Mucosa of stomach (tissue), 1 donor: ENCODE results near the gene ATF5.
"Not testable (repeated sequence)": the region's sequence is repeated elsewhere in the genome, so short reads cannot be mapped to it uniquely, and the experiment has no call there.

Experiments
- H3K27me3 ChIP-seq: one replicate; pipeline ENCODE4 v1.7.0; 2013; ENCODE audit warnings: mild to moderate bottlenecking, low read length; ENCODE audit not compliant: control insufficient read depth, insufficient read depth
- H3K36me3 ChIP-seq: one replicate; pipeline ENCODE4 v1.7.0; 2013; ENCODE audit warnings: low read length; ENCODE audit not compliant: control insufficient read depth, insufficient read depth
- H3K4me1 ChIP-seq: one replicate; pipeline ENCODE4 v1.7.0; 2013; ENCODE audit warnings: mild to moderate bottlenecking, low read length; ENCODE audit not compliant: control insufficient read depth, insufficient read depth
- H3K4me3 ChIP-seq: one replicate; pipeline ENCODE4 v1.7.0; 2013; ENCODE audit warnings: low read length
- H3K9ac ChIP-seq: one replicate; pipeline ENCODE4 v1.7.0; 2013; ENCODE audit warnings: mild to moderate bottlenecking, low read length, moderate library complexity
- H3K9me3 ChIP-seq: one replicate; pipeline ENCODE4 v1.7.0; 2013; ENCODE audit warnings: mild to moderate bottlenecking, low read length, moderate library complexity; ENCODE audit not compliant: control insufficient read depth
- donor health status: Pancreatic carcinoma.

The ATF5 gene

DNA sequence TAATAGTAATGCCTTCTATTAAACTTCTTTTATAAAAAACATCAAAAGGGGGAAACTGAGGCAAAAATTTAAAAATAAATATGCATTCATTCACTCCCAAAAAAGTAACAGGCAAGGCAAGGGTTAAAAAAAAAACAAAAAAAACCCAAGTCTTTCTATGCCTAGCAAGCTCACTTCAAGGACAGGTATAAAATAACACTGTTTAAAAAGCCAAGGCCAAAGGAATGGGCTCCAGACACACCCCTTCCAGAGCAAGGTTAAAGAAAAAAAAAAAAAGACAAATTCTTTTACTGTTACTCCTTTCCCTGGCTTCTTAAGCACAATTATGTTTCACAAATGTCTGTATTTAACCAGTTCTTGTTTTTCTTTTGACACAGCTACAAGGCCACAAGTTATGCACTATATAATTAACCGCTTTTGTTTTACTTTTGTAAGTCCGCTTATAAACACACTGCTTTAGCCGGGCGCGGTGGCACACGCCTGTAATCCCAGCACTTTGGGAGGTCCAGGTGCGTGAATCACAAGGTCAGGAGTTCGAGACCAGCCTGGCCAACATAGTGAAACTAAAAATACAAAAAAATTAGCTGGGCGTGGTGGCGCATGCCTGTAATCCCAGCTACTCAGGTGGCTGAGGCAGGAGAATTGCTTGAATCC is 28.4 kb downstream of the ATF5 start:
- Histone ChIP-seq H3K36me3 (no peaks in the 10 kb centered on the region), H3K9ac (no peak overlapping the region)

DNA sequence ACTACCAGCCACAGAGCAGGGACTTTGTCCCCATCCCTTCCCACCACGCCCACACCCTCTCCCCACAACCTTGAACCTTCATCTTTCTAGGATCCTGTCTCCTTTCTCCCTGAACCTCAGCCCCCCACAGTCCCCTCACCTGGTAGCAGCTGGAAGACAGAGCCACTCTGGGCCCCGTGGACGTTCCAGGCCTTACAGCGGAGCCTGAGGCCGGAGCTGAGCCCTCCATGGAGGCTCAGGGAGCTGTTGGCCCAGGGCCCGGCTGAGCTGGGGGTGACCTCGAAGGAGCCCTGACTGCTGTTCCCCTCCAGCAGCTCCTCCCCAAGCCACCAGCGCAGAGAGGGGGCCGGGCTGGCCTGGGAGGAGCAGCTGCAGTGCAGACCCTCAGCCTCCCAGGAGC is 29.1 kb downstream of the ATF5 start:
- not testable (repeated sequence) for H3K4me1 ChIP-seq, H3K4me3 ChIP-seq, H3K9me3 ChIP-seq, H3K9ac ChIP-seq, H3K27me3 ChIP-seq, H3K36me3 ChIP-seq

More for the DNA sequence above, 28.4 kb downstream of the ATF5 start:
- no peaks in the 10 kb centered on the region for H3K27me3 ChIP-seq
- H3K4me1 ChIP-seq: no peaks in the 10 kb centered on the region
- H3K4me3 ChIP-seq: no peak overlapping the region
- H3K9me3 ChIP-seq: no peaks in the 10 kb centered on the region

DNA sequence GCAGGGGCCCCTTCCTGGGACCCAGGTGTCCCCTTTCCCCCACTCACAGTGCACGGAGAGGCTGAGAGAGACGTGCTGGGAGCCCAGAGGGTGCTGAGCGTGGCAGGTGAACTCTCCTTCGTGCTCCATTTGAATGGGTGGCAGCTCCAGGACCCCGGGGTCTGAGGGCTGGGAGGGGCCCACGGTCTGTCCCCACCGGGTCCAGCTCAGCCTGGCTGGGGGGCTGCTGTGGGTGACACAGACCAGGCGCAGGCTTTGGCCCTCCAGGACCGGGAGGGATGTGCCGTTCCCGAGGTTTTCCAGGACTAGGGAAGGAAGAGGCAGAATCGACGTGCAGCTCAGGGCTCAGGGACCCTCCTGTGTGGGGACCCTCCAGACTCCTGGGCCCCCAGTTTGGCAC is 29.6 kb downstream of the ATF5 start:
- not testable (repeated sequence) for H3K36me3 ChIP-seq, H3K27me3 ChIP-seq, H3K4me1 ChIP-seq, H3K9ac ChIP-seq, H3K9me3 ChIP-seq, H3K4me3 ChIP-seq

DNA sequence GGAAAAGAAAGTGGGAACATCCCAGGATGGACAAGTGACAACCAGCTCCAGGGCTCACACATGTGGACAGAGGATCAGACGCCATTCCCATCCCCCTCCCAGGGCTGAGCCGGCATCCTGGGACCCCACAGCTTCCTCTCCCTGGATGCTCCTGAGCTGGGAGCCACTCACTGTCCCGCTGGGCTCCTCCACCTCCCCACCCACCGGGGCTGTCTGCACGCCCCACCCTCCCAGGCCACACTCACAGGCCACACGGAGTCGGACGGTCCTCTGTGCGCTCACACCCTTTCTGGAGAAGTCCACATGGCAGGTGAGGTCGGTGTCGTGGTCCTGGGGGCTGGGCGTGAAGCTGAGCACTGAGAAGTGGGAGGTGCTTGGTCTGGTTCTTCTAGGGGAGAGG is 30.9 kb downstream of the ATF5 start:
- H3K4me1 ChIP-seq, H3K36me3 ChIP-seq, H3K9ac ChIP-seq, H3K27me3 ChIP-seq, H3K4me3 ChIP-seq, H3K9me3 ChIP-seq: not testable (repeated sequence)

DNA sequence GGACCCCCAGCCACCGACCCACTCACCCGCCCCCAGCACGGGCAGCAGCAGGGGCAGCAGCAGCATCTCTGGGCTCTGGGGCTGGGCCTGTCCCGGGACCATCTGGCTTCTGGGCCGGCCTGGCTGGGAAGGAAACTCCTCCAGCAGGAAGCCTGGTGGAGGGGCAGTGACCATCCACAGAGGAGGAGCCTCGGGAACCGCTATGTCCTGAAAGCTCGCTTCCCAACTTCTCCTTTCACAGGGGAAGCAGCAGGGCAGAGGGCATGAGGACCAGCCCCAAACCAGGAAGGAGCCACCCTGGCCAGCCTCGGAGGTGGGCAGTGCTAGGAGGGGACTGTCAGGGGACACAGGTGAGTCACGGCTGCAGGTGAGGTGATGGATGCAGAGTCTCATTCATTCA is 32.0 kb downstream of the ATF5 start, which contains the start of gene SIGLEC11:
Gene SIGLEC11, minus strand, starts transcription at position 193 of the 400 bp plus-strand sequence. Its CDS starts 91 bp downstream, at position 102.
- H3K4me3 ChIP-seq, H3K9ac ChIP-seq, H3K36me3 ChIP-seq, H3K4me1 ChIP-seq, H3K27me3 ChIP-seq, H3K9me3 ChIP-seq: not testable (repeated sequence)

DNA sequence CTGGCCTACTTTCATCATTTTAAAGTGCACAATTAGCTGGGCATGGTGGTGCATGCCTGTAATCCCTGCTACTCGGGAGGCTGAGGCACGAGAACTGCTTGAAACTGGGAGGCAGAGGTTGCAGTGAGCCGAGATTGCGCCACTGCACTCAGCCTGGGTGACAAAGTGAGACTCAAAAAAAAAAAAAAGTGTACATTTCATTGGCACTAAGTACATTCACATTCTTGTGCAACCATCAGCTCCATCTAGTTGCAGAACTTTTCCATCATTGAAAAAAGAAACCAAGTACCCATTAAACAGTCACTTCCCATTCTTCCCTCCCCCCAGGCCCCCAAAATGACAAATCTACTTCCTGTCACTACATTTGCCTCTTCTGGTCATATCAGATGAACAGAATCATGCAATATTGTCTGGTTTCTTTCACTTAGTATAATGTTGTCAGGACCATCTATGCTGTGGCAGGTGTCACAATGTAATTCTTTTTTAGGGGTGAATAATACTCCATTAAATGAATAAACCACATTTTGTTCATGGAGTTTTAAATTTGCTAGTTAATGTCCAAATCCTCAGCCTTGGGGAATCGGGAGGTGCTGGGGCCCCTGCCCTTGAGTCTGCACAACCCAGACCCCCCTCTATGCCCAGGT is 39.4 kb downstream of the ATF5 start:
- no peak overlapping the region for H3K9ac ChIP-seq
- H3K4me3 ChIP-seq: no peak overlapping the region
- H3K4me1 ChIP-seq: no peaks in the 10 kb centered on the region
- no peaks in the 10 kb centered on the region for H3K36me3 ChIP-seq
- no peaks in the 10 kb centered on the region for H3K27me3 ChIP-seq
- no peaks in the 10 kb centered on the region for H3K9me3 ChIP-seq

DNA sequence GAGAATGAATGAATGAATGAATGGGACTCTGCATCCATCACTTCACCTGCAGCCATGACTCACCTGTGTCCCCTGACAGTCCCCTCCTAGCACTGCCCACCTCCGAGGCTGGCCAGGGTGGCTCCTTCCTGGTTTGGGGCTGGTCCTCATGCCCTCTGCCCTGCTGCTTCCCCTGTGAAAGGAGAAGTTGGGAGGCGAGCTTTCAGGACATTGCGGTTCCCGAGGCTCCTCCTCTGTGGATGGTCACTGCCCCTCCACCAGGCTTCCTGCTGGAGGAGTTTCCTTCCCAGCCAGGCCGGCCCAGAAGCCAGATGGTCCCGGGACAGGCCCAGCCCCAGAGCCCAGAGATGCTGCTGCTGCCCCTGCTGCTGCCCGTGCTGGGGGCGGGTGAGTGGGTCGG is 40.4 kb downstream of the ATF5 start:
- H3K4me3 ChIP-seq, H3K4me1 ChIP-seq, H3K9me3 ChIP-seq, H3K9ac ChIP-seq, H3K36me3 ChIP-seq, H3K27me3 ChIP-seq: not testable (repeated sequence)

DNA sequence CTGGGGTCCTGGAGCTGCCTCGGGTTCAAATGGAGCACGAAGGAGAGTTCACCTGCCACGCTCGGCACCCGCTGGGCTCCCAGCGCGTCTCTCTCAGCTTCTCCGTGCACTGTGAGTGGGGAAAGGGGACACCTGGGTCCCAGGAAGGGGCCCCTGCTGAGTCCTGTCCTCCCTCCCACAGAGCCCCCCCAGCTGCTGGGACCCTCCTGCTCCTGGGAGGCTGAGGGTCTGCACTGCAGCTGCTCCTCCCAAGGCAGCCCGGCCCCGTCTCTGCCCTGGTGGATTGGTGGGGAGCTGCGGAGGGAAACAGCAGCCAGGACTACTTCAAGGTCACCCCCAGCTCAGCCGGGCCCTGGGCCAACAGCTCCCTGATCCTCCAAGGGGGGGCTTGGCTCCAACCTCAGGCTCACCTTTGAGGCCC is 43.0 kb downstream of the ATF5 start:
- Histone ChIP-seq H3K9me3 (no peaks in the 10 kb centered on the region), H3K4me1 (no peaks in the 10 kb centered on the region), H3K9ac (no peak overlapping the region), H3K36me3 (no peaks in the 10 kb centered on the region), H3K4me3 (no peak overlapping the region), H3K27me3 (no peaks in the 10 kb centered on the region)

DNA sequence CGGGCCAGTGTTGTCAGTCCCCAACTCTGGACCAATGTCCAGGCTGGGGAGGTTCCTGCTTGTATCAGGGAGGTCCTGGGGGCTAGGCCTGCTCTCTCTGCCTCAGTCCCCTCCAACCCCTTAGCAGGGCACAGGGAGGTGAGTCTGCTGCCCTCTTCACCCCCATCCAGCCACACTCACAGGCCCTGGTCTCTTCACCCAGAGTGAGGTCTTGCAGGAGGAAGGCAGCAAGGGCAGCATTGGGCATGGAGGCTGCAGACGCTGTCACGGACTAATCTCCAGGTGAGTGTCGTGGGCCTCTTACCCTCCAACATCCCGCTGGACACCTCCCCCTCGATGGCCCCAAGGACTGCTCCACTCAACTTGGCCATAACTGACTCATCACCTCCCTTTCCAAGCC is 43.8 kb downstream of the ATF5 start:
- no peak overlapping the region for H3K9ac ChIP-seq
- H3K27me3 ChIP-seq: no peaks in the 10 kb centered on the region
- no peaks in the 10 kb centered on the region for H3K9me3 ChIP-seq
- no peaks in the 10 kb centered on the region for H3K4me1 ChIP-seq
- H3K36me3 ChIP-seq: no peaks in the 10 kb centered on the region
- H3K4me3 ChIP-seq: no peak overlapping the region

DNA sequence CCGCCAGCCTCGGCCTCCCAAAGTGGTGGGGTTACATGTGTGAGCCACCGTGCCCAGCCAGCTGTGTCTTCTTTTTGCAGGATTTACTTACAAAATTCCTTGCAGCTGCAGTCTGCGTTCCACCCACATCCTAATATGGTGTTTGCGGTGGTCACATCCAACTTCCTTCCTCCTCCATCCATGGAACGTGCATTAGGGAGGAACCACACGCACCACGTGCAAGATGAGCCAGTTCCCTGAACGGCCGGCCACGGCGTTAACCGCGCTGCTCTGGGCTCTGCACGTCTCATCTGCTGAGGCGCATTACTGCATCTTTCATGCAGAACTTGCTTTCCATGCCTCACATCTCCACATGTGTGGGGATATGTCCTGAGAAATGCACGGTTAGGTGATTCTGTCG is 45.0 kb downstream of the ATF5 start:
- Histone ChIP-seq H3K36me3 (peaks cover 6% of the 10 kb centered on the region), H3K27me3 (no peaks in the 10 kb centered on the region), H3K9me3 (no peaks in the 10 kb centered on the region), H3K4me3 (no peak overlapping the region), H3K4me1 (no peaks in the 10 kb centered on the region), H3K9ac (no peak overlapping the region)

DNA sequence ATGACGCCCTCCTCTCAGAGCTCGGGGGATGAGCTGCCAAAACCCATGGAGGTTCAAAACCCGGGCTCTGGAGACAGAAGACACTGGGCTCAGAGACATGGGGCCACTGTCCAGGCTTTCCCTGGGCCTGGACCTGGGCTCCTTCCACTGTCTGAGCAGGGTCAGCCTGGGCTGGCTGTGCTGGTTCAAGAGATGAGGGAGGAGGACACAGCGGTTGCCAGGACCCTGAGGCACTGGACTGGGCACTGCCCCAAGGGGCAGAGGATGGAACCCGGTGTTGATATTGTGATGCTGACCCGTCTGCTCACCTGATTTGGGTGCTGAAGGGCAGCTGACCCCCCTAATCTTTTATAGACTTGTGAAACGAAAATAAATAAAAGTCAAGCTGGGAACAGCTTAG is 46.0 kb downstream of the ATF5 start:
- Histone ChIP-seq H3K27me3 (no peaks in the 10 kb centered on the region), H3K4me3 (no peak overlapping the region), H3K9me3 (no peaks in the 10 kb centered on the region), H3K36me3 (peaks cover 6% of the 10 kb centered on the region), H3K4me1 (no peaks in the 10 kb centered on the region), H3K9ac (no peak overlapping the region)

DNA sequence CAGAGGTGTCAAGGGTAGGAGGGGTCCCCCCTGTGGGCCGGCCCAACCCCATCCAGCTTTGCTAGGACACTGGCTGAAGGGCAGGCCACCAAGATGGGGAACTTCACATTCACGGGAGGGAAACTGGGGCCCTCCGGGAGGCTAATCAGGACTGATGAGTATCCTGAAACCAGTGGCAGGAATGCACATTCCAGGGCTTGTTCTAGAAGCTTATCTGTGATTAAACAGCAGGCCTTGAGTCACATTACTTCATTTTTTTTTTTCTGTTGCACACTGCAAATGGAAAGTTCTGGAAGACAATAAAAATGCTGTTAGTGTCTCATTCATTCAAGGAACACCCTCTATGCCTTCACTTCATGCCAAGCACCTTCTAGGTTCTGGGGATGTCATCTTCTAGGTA is 47.5 kb downstream of the ATF5 start:
- H3K9me3 ChIP-seq: no peaks in the 10 kb centered on the region
- no peak overlapping the region for H3K9ac ChIP-seq
- no peaks in the 10 kb centered on the region for H3K4me1 ChIP-seq
- no peaks in the 10 kb centered on the region for H3K27me3 ChIP-seq
- peaks cover 6% of the 10 kb centered on the region for H3K36me3 ChIP-seq
- H3K4me3 ChIP-seq: no peak overlapping the region

DNA sequence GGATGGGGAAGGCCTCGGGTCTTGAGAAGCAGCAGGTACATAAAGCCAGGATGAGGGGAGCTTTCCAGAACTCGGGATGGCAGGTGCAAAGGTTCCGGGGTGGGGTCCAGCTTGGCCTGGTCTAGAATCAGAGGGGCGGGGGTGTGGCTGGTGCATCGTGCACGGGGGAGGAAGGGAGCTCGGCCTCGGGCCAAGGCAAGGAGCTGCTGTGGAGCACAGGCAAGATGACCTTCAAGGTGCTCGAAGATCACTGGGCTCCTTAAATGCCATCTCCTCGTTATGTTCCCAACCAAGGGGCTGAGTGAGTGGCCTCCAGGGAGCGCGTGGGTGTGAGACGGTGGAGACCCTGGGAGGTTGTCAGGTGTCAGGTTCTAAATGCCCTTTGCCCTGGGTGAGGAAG is 48.1 kb downstream of the ATF5 start:
- no peaks in the 10 kb centered on the region for H3K9me3 ChIP-seq
- peaks cover 6% of the 10 kb centered on the region for H3K36me3 ChIP-seq
- no peaks in the 10 kb centered on the region for H3K4me1 ChIP-seq
- no peak overlapping the region for H3K4me3 ChIP-seq
- H3K9ac ChIP-seq: no peak overlapping the region
- H3K27me3 ChIP-seq: no peaks in the 10 kb centered on the region
